ENCODE data around the gene IGDCC3.

IGDCC3 gene

DNA sequence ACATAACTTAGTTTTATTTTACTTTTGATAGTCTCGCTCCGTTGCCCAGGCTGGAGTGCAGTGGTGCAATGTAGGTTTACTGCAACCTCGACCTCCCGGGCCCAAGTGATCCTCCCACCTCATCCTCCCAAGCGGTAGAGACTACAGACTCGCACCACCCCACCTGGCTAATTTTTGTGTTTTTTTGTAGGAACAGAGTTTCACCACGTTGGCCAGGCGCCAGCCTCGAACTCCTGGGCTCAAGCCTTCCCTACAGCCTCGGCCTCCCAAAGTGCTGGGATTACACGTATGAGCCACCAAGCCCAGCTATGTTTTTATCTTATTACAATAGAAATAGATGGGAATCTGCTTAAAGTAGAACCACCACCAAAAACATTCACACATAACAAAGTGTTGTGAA is 79.1 kb downstream of the IGDCC3 start:
- no peak for DNase-seq (ENCODE audit: low spot score)

DNA sequence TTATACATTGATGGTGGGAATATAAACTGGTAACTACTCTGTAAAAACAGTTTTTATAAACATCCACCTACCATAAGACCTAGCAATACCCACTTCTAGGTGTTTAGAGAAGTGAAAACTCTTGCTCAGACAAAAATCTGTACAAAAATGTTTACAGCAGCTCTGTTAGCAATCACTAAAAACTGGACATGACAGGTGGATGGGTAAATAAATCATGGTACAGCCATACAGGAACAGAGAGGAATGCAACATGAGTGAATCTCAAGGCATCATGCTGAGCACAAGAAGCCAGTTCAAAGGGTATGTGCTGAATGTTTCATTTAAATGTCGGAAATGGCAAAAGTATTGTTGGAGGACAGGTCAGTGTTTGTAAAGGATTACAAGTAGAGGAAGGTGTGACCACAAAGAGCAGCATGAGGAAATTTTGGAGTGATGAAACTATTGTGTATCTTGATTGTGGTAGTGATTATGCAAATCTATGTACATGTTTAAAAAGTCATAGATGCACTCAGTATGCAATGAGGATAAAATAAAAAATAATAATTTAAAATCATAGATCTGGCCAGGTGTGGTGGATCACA is 84.8 kb downstream of the IGDCC3 start:
- peak; percentile 65 for DNase-seq (ENCODE audit: low spot score)

DNA sequence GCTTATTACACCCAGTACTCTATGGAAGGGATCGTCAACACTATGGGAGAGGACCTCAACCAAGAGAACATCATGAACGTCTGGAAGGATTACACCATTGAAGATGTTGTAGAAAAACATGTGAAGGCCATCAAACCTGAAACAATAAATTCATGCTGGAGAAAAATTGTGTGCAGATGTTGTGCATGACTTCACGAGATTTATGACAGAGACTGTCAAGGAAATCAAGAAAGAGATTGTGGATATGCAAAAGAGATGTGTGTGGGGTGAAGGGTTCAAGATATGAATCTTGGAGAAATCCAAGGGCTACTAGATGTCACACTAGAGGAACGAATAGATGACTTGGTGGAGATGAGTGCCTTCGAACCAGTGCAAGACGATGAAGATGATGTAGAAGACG is 87.6 kb downstream of the IGDCC3 start:
- no peak for DNase-seq (ENCODE audit: low spot score)

DNA sequence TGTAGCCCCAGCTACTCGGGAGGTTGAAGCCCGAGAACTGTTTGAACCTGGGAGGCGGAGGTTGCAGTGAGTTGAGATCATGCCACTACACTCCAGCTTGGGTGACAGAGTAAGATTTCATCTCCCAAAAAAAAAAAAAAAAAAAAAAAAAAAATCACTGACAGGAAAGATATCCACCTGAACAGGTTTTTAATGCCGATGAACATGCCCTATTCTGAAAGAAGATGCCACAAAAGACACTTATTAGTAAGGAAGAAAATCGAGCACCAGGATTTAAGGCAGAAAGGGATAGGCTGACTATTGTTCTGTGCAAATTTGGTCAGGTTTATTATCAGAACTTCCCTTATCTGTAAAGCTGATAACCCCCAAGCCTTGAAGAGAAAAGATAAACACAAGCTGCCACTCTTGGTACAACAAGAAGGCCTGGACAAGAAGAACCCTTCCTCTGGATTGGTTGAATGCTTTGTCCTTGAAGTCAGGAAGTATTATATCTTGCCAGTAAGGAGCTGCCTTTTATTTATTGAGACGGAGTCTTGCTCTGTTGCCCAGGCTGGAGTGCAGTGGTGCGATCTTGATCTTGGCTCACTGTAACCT is 88.4 kb downstream of the IGDCC3 start:
- DNase-seq (ENCODE audit: low spot score), result no peak

DNA sequence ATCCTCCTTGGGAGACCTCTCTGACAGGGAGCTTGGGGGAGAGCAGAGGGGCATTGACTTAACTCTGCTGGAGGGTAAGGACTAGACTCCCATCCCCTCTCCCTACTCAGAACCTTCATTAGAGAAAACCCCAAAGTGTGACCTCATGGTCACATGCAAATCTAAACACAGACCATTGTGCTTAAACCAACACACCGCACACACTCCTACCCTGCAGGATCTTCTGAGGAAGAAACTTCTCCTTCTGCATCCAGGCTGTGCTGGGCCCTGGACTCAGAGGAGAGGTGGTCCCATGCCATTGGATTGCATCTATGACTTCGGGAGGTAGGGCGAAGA is 90.3 kb downstream of the IGDCC3 start:
- DNase-seq (ENCODE audit: low spot score), result no peak

DNA sequence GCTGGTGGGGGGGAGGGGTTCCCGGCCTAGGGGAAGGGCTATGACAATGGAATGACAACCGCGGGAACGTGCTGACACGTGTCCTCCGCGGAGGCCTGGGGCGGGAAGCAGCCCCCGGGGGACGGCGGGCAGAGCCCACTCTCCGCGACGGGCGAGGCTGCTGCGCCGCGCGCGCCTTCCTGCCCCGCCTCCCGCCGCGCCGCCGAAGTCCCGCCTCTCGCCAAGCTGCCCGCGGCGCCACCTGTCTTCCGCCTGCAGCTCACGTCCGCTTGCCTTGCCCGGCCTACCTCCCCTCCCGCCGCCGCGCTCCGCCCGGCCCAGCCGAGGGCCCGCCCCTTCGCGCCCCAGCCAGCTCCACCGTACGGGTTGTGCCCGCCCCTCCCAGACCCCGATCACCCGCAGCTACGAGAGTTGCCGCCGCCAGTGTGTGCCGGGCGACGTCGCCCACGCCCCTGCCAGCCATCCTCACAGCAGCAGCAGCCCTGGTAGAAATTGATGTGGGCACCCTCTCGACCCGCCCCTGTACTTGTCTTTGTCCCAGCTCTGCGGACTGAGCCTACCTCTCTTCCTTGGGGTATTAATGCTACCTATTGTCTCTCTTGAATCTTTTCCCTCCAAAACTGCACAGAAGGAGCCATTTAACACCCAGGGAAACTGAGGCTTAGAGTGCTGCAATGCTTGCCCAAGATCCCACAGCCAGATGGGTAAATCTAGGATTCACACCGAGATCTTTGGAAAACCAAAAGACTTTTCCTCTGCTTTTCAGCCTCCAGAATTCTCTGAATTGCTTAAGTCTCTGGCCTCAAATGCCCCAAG is 90.9 kb downstream of the IGDCC3 start, which contains the start of gene PARP16:
Gene PARP16 (minus strand): TSS at position 180 of the 816 bp plus-strand sequence. CDS start 457 bp downstream, outside the sequence.
- DNase-seq (ENCODE audit: low spot score), result peak; percentile 95

DNA sequence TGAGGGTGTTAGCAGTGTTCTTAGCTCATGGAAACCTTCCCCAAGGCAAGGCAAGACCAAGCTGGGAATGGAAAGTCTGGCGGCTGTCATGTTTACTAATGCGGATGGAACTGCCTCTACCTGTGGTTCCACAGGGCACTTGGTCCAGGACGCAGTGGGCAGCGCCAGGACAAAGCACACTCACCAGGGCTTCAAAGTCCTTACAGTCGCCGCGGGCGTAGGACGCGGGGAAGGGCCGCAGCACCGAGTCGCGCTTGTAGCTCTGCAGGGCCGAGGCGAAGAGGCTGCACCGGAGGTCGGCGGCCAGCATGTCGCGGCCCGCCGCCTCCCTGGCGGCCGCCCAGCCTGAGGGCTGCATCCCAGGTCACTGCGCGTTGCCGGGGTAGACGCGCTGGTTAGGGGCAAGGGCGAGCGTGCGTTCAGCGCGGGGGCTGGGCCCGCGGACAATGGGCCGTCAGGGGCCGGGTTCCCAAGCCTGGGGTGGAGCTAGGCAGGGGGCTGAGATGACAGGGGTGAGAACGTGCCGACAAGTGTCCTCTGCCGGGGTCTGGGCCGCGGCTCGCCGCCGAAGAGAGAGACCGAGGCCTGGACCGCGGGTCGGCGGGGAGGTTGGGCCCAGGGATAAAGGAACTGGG is 91.6 kb downstream of the IGDCC3 start:
- DNase-seq (ENCODE audit: low spot score), result no peak

DNA sequence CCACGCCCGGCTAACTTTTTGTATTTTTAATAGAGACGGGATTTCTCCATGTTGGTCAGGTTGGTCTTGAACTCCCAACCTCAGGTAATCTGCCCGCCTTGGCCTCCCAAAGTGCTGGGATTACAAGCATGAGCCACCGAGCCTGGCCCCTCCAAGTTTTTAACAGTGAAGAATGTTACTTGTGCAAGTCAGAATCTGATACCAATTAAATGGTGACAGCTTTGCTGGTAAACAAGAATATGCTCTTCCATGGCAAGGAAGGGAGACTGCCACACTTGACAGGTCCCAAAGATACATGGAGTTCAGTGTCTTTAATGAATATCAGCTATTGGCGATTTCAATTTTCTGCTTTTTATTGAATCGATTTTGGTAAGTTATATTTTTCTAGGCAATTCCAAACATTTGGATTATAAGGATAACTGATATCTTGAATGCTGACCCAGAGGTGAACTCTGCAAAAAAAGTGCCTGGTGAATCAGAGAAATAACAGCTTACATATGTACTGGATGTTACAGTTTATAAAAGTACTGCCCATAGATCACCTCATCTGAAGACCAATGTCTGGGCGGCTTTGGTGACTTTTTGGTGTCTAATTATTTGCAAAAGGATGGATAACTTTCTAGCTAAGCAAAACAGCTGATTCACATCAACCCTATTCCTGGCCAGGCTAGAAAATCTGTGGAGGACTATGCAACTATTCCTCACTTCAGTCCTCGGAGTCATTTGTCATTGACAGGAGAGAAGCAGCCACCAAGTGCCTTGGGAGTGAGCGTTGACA is 92.3 kb downstream of the IGDCC3 start:
- DNase-seq (ENCODE audit: low spot score), result no peak

DNA sequence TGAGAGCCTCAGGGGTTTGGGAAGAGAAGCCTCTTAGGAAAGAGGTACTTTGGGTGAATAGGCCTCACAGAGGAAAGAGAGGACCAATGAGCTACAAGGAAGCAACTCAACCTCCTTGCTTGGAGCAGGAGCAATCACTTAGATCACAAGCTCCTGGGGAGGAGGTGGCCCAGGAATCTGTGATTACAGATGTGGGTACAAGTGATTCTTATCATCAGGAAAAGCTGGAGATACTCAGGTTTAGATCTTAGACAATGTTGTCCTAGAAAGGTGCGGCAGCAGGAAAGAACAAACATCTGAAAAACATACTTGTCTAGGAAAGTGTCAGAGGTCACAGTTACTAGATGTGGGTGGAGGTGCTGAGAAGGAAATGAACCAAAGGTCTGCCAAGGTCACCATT is 99.3 kb downstream of the IGDCC3 start:
- DNase-seq (ENCODE audit: low spot score), result no peak

Small RNA genes lying within 50 kb of the gene (small RNA-seq; reads per million reads assigned to genes)
- gene RNU5A-1 (372,095 to 780,892 reads per million in 2 experiments), gene RNU5B-1 (37,639 to 70,361 reads per million in 2 experiments), gene SNORA24B (0.50 to 0.75 reads per million in 2 experiments)
